ENCODE results near the gene KMT2C.
"Not testable (repeated sequence)": the region's sequence is repeated elsewhere in the genome, so short reads cannot be mapped to it uniquely, and the experiment has no call there.

KMT2C gene

GRCh38 chr7:152313217-152313616, 122.6 kb downstream of the KMT2C start:
- no peak for DNase-seq (ENCODE audit: low spot score)

GRCh38 chr7:152312316-152312715, 123.5 kb downstream of the KMT2C start:
- no peak for DNase-seq (ENCODE audit: low spot score)

GRCh38 chr7:152307902-152308301, 127.9 kb downstream of the KMT2C start:
- DNase-seq (ENCODE audit: low spot score): no peak

GRCh38 chr7:152299542-152300143, 136.2 kb downstream of the KMT2C start:
- DNase-seq (ENCODE audit: low spot score): not testable (repeated sequence)

- no peak for DNase-seq (ENCODE audit: low spot score)
These were observed 142.9 kb downstream of the KMT2C start for GRCh38 chr7:152292897-152293296.

- not testable (repeated sequence) for DNase-seq (ENCODE audit: low spot score)
These were observed 148.8 kb downstream of the KMT2C start for GRCh38 chr7:152286972-152287371.

- not testable (repeated sequence) for DNase-seq (ENCODE audit: low spot score)
These were observed 149.6 kb downstream of the KMT2C start for GRCh38 chr7:152286219-152286618.

- DNase-seq (ENCODE audit: low spot score): not testable (repeated sequence)
These were observed 150.8 kb downstream of the KMT2C start for GRCh38 chr7:152284998-152285397.

GRCh38 chr7:152277687-152278086, 158.1 kb downstream of the KMT2C start:
- not testable (repeated sequence) for DNase-seq (ENCODE audit: low spot score)

GRCh38 chr7:152270427-152270826, 165.4 kb downstream of the KMT2C start:
- not testable (repeated sequence) for DNase-seq (ENCODE audit: low spot score)

GRCh38 chr7:152266859-152267258, 168.9 kb downstream of the KMT2C start:
- not testable (repeated sequence) for DNase-seq (ENCODE audit: low spot score)

GRCh38 chr7:152264915-152265314, 170.9 kb downstream of the KMT2C start:
- DNase-seq (ENCODE audit: low spot score): not testable (repeated sequence)

- DNase-seq (ENCODE audit: low spot score): not testable (repeated sequence)
These were observed 173.7 kb downstream of the KMT2C start for GRCh38 chr7:152262146-152262545.

GRCh38 chr7:152259645-152260044, 176.2 kb downstream of the KMT2C start:
- DNase-seq (ENCODE audit: low spot score): not testable (repeated sequence)

GRCh38 chr7:152247851-152248250, 188.0 kb downstream of the KMT2C start:
- not testable (repeated sequence) for DNase-seq (ENCODE audit: low spot score)

GRCh38 chr7:152245417-152245816, 190.4 kb downstream of the KMT2C start:
- DNase-seq (ENCODE audit: low spot score): not testable (repeated sequence)

GRCh38 chr7:152243464-152243863, 192.3 kb downstream of the KMT2C start:
- DNase-seq (ENCODE audit: low spot score): not testable (repeated sequence)

GRCh38 chr7:152241301-152241700, 194.5 kb downstream of the KMT2C start:
- DNase-seq (ENCODE audit: low spot score): not testable (repeated sequence)

GRCh38 chr7:152236306-152236705, 199.5 kb downstream of the KMT2C start:
- not testable (repeated sequence) for DNase-seq (ENCODE audit: low spot score)

- DNase-seq (ENCODE audit: low spot score): not testable (repeated sequence)
These were observed 201.4 kb downstream of the KMT2C start for GRCh38 chr7:152234421-152234820.

GRCh38 chr7:152231089-152231488, 204.7 kb downstream of the KMT2C start:
- DNase-seq (ENCODE audit: low spot score): no peak

- DNase-seq (ENCODE audit: low spot score): not testable (repeated sequence)
These were observed 216.2 kb downstream of the KMT2C start for GRCh38 chr7:152219556-152219955.

GRCh38 chr7:152208766-152209165, 227.0 kb downstream of the KMT2C start:
- not testable (repeated sequence) for DNase-seq (ENCODE audit: low spot score)

- DNase-seq (ENCODE audit: low spot score): not testable (repeated sequence)
These were observed 231.4 kb downstream of the KMT2C start for GRCh38 chr7:152204417-152204816.
